HEK293 (cell line): ENCODE data around the gene TBL1XR1.

Source experiments
- CTCF ChIA-PET: fragments of 350-600 bp; formaldehyde crosslinking; extraction: SDS; loops from one replicate; lab custom pipeline; 2021; ENCODE audit warnings: antibody characterized with exemption; lab: Yijun Ruan, JAX
- POLR2A ChIA-PET: fragments of 300-600 bp; formaldehyde crosslinking; extraction: SDS; loops from one replicate; lab custom pipeline; 2020; ENCODE audit warnings: antibody characterized with exemption, inconsistent platforms; lab: Yijun Ruan, JAX
- H3K27ac ChIP-seq: fragments of 200-500 bp; sonication (Bioruptor generic); 2 replicates; pipeline ENCODE4 v1.5.1; 2014; ENCODE audit warnings: low read depth, low read length, control low read depth, inconsistent platforms; ENCODE audit errors: extremely low read depth
- H3K36me3 ChIP-seq, 2 experiments: fragments of 200-500 bp in 1 of 2; sonication (Bioruptor generic) in 1 of 2; 1 replicate in 1 of 2; 2 replicates in 1 of 2; pipeline ENCODE4 v1.5.1; 2014 to 2017; ENCODE audit warnings: inconsistent platforms in 2 of 2, low read length in 2 of 2; ENCODE audit not compliant: control insufficient read depth in 2 of 2, insufficient read depth in 1 of 2
- H3K4me1 ChIP-seq: fragments of 200-500 bp; sonication (Bioruptor generic); 2 replicates; pipeline ENCODE4 v1.5.1; 2014; ENCODE audit warnings: mild to moderate bottlenecking, low read length, inconsistent platforms; ENCODE audit not compliant: control insufficient read depth, insufficient read depth
- H3K4me3 ChIP-seq: 2 replicates; pipeline ENCODE4 v1.5.1; 2011; ENCODE audit warnings: low read depth, mild to moderate bottlenecking, control low read depth, low read length, moderate library complexity
- H3K9me3 ChIP-seq: fragments of 200-500 bp; sonication (Bioruptor generic); 2 replicates; pipeline ENCODE4 v1.5.1; 2014; ENCODE audit warnings: low read depth, low read length, inconsistent platforms; ENCODE audit not compliant: control insufficient read depth, insufficient read depth
- TCF7L2 ChIP-seq: IDR thresholded peaks from 2 replicates; pipeline ENCODE4 v1.6.1; 2011; ENCODE audit warnings: low read depth, mild to moderate bottlenecking, inconsistent platforms, low read length, moderate library complexity, borderline replicate concordance
- ZNF10 ChIP-seq: fragments of 450-650 bp; formaldehyde crosslinking; IDR thresholded peaks from 2 replicates; pipeline ENCODE4 v1.5.1; 2017; ENCODE audit warnings: missing biosample characterization, missing genetic modification characterization
- ZNF112 ChIP-seq: fragments of 450-650 bp; formaldehyde crosslinking; IDR thresholded peaks from 2 replicates; pipeline ENCODE4 v1.5.0; 2017; ENCODE audit warnings: missing biosample characterization, missing genetic modification characterization
- ZNF133 ChIP-seq: fragments of 450-650 bp; formaldehyde crosslinking; IDR thresholded peaks from 2 replicates; pipeline ENCODE4 v1.5.1; 2016; ENCODE audit warnings: missing biosample characterization, missing genetic modification characterization
- ZNF169 ChIP-seq: fragments of 450-650 bp; formaldehyde crosslinking; IDR thresholded peaks from 2 replicates; pipeline ENCODE4 v1.5.1; 2016; ENCODE audit warnings: missing biosample characterization, missing genetic modification characterization
- ZNF174 ChIP-seq: fragments of 450-650 bp; formaldehyde crosslinking; IDR thresholded peaks from 2 replicates; pipeline ENCODE4 v1.5.0; 2017; ENCODE audit warnings: missing biosample characterization, mild to moderate bottlenecking, missing genetic modification characterization
- ZNF19 ChIP-seq: fragments of 450-650 bp; formaldehyde crosslinking; IDR thresholded peaks from 2 replicates; pipeline ENCODE4; 2016; ENCODE audit warnings: missing biosample characterization, missing genetic modification characterization, low read depth
- ZNF248 ChIP-seq: fragments of 450-650 bp; formaldehyde crosslinking; IDR thresholded peaks from 2 replicates; pipeline ENCODE4 v1.5.1; 2017; ENCODE audit warnings: missing biosample characterization, missing genetic modification characterization
- ZNF280C ChIP-seq: fragments of 450-650 bp; formaldehyde crosslinking; IDR thresholded peaks from 2 replicates; pipeline ENCODE4 v1.5.1; 2016; ENCODE audit warnings: missing biosample characterization, missing genetic modification characterization
- ZNF350 ChIP-seq: fragments of 450-650 bp; formaldehyde crosslinking; IDR thresholded peaks from 2 replicates; pipeline ENCODE4 v1.5.0; 2017; ENCODE audit warnings: missing biosample characterization, mild to moderate bottlenecking, missing genetic modification characterization
- ZNF449 ChIP-seq: fragments of 450-650 bp; formaldehyde crosslinking; IDR thresholded peaks from 2 replicates; pipeline ENCODE4 v1.5.1; 2017; ENCODE audit warnings: missing biosample characterization, mild to moderate bottlenecking, missing genetic modification characterization, moderate library complexity
- ZNF645 ChIP-seq: fragments of 450-650 bp; formaldehyde crosslinking; IDR thresholded peaks from 2 replicates; pipeline ENCODE4; 2016; ENCODE audit warnings: missing biosample characterization, missing genetic modification characterization
- ZNF843 ChIP-seq: fragments of 450-650 bp; formaldehyde crosslinking; IDR thresholded peaks from 2 replicates; pipeline ENCODE4 v1.5.1; 2016; ENCODE audit warnings: missing biosample characterization, missing genetic modification characterization
- TF ChIP-seq, protein P1 (sequence below): fragments of 450-650 bp; formaldehyde crosslinking; IDR thresholded peaks from 2 replicates; pipeline ENCODE4 v1.5.1; 2017; ENCODE audit warnings: missing biosample characterization, missing genetic modification characterization
- TF ChIP-seq, protein P2 (sequence below): fragments of 450-650 bp; formaldehyde crosslinking; IDR thresholded peaks from 2 replicates; pipeline ENCODE4 v1.5.1; 2016; ENCODE audit warnings: missing biosample characterization, missing genetic modification characterization, low read depth

TBL1XR1 gene

DNA sequence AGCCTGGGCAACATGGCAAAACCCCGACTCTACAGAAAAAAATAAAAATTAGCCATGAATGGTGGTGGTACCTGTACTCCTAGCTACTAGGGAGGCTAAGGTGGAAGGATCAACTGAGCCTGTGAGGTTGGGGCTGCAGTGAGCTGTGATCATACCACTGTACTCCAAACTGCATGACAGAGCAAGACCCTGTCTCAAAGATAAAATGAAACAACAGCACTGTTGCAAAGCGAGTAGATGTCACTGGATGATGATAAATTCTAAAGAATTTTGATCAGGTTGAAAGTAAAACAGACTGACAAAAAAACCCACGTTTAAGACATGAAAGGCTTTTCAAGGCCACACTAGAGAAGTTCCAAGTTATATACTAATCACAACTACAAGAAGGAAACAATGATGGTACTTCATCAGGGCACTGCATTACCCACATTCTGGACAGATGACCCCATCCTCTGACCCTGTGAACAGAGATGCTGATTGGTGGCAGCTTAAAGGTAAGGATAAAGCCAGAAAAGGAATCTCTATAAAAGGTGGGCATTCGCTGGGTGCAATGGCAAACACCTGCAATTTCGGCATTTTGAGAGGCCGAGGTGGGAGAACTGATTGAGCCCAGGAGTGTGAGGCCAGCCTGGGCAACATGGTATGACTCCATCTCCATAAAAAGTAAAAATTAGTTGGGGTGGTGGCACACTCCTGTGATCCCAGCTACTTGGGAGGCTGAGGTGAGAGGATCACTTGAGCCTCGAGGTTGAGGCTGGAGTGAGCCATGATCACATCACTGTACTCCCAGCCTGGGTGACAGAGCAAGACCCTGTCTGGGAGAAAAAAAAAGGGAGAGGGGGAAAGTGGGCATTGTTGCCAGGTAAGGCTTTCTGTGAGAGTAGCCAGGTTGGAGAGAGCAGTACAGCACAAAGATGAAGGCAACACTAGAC is 59.2 kb downstream of the TBL1XR1 start (continued):
- TF ChIP-seq, protein P1, sequence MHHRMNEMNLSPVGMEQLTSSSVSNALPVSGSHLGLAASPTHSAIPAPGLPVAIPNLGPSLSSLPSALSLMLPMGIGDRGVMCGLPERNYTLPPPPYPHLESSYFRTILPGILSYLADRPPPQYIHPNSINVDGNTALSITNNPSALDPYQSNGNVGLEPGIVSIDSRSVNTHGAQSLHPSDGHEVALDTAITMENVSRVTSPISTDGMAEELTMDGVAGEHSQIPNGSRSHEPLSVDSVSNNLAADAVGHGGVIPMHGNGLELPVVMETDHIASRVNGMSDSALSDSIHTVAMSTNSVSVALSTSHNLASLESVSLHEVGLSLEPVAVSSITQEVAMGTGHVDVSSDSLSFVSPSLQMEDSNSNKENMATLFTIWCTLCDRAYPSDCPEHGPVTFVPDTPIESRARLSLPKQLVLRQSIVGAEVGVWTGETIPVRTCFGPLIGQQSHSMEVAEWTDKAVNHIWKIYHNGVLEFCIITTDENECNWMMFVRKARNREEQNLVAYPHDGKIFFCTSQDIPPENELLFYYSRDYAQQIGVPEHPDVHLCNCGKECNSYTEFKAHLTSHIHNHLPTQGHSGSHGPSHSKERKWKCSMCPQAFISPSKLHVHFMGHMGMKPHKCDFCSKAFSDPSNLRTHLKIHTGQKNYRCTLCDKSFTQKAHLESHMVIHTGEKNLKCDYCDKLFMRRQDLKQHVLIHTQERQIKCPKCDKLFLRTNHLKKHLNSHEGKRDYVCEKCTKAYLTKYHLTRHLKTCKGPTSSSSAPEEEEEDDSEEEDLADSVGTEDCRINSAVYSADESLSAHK (tag by site-specific recombination) = no peak
- no peak for TF ChIP-seq ZNF645 (tag by site-specific recombination)

DNA sequence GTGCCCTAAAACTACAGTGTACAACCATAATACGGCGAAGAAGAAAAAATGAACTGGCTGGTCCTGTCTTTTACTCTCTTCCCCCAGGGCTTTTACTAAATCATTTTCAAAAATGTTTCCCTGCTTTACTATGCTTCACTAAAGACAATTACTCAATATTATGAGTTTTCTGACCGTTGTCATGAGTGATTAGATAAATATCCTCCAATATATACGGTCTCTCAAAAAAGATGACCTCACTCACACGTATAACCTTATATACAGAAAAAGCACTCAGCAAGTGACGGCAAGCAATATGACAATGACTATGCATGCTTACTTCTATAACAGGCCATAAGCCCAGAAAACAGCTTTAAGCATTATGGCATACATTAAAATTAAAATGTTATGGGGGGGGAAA is 60.5 kb downstream of the TBL1XR1 start:
- CTCF ChIA-PET = no interaction called here

More for the DNA sequence above, 60.5 kb downstream of the TBL1XR1 start:
- no peaks in the 10 kb centered on the region for H3K9me3 ChIP-seq
- POLR2A ChIA-PET = no interaction called here
- TF ChIP-seq ZNF10 (tag by site-specific recombination) = no peak
- TF ChIP-seq ZNF280C (tag by site-specific recombination) = no peak
- TF ChIP-seq ZNF174 (tag by site-specific recombination) = no peak
- no peak for TF ChIP-seq ZNF449
- no peak for TF ChIP-seq ZNF112 (tag by site-specific recombination)
- no peak for TF ChIP-seq ZNF350 (tag by site-specific recombination)
- no peak for TF ChIP-seq ZNF19 (tag by site-specific recombination)
- TF ChIP-seq ZNF133 (tag by site-specific recombination) = no peak
- no peak for TF ChIP-seq ZNF843 (tag by site-specific recombination)
- no peak for TF ChIP-seq TCF7L2
- TF ChIP-seq ZNF248 (tag by site-specific recombination) = no peak
- TF ChIP-seq, protein P2, sequence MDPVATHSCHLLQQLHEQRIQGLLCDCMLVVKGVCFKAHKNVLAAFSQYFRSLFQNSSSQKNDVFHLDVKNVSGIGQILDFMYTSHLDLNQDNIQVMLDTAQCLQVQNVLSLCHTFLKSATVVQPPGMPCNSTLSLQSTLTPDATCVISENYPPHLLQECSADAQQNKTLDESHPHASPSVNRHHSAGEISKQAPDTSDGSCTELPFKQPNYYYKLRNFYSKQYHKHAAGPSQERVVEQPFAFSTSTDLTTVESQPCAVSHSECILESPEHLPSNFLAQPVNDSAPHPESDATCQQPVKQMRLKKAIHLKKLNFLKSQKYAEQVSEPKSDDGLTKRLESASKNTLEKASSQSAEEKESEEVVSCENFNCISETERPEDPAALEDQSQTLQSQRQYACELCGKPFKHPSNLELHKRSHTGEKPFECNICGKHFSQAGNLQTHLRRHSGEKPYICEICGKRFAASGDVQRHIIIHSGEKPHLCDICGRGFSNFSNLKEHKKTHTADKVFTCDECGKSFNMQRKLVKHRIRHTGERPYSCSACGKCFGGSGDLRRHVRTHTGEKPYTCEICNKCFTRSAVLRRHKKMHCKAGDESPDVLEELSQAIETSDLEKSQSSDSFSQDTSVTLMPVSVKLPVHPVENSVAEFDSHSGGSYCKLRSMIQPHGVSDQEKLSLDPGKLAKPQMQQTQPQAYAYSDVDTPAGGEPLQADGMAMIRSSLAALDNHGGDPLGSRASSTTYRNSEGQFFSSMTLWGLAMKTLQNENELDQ = no peak
- TF ChIP-seq ZNF169 = no peak
- TF ChIP-seq, all 188 proteins: peak for 0
- Histone ChIP-seq H3K4me3 (no peak overlapping the region), H3K36me3 (peaks cover 0 to 3% of the 10 kb centered on the region in 2 experiments; a peak in 1 of 3 replicates), H3K27ac (no peak overlapping the region), H3K4me1 (no peaks in the 10 kb centered on the region)
